Ectodermal cell (in vitro differentiated cells): ENCODE results near the gene GALNT18.

Experiments used
- H3K27ac ChIP-seq: 2 replicates; pipeline ENCODE4 v1.7.0; 2013; ENCODE audit warnings: mild to moderate bottlenecking, low read depth, low read length; ENCODE audit not compliant: insufficient read depth, poor library complexity, severe bottlenecking
- H3K27me3 ChIP-seq: 2 replicates; pipeline ENCODE4 v1.7.0; 2013; ENCODE audit warnings: mild to moderate bottlenecking, low read length; ENCODE audit not compliant: insufficient read depth, control insufficient read depth, poor library complexity, severe bottlenecking
- H3K36me3 ChIP-seq: one replicate; pipeline ENCODE4 v1.7.0; 2013; ENCODE audit warnings: low read length; ENCODE audit not compliant: control insufficient read depth, insufficient read depth
- H3K4me1 ChIP-seq: one replicate; pipeline ENCODE4 v1.7.0; 2013; ENCODE audit warnings: low read length; ENCODE audit not compliant: control insufficient read depth, insufficient read depth
- H3K4me3 ChIP-seq: 2 replicates; pipeline ENCODE4 v1.7.0; 2013; ENCODE audit warnings: low read depth, low read length, control low read depth; ENCODE audit not compliant: insufficient read depth
- H3K9me3 ChIP-seq: 2 replicates; pipeline ENCODE4 v1.7.0; 2013; ENCODE audit warnings: mild to moderate bottlenecking, low read length, moderate library complexity; ENCODE audit not compliant: control insufficient read depth
- whole genome bisulfite sequencing, 2 experiments: methylation state at CpG; one replicate each; pipeline ENCODE4 v1.1.7; 2013; ENCODE audit warnings: missing lambda C conversion rate in 2 of 2; 5-methylcytosine and 5-hydroxymethylcytosine counted together

The GALNT18 gene

GRCh38 chr11:11336664-11337063, 285.1 kb downstream of the GALNT18 start:
- Histone ChIP-seq H3K27ac (no peak overlapping the region), H3K36me3 (no peaks in the 10 kb centered on the region), H3K4me1 (no peaks in the 10 kb centered on the region), H3K9me3 (no peaks in the 10 kb centered on the region), H3K4me3 (no peak overlapping the region), H3K27me3 (no peaks in the 10 kb centered on the region)
- WGBS, 2 experiments, result 92 to 94% methylated on average over 4 of the region's 4 CpGs

- no peaks in the 10 kb centered on the region for H3K4me1 ChIP-seq
- H3K27ac ChIP-seq, result no peak overlapping the region
- H3K9me3 ChIP-seq, result no peaks in the 10 kb centered on the region
- H3K4me3 ChIP-seq, result no peak overlapping the region
- H3K36me3 ChIP-seq, result no peaks in the 10 kb centered on the region
- 58 to 71% methylated on average over 2 of the region's 2 CpGs for WGBS, 2 experiments
- H3K27me3 ChIP-seq, result no peaks in the 10 kb centered on the region
Observed at GRCh38 chr11:11335043-11335442, 286.8 kb downstream of the GALNT18 start.

GRCh38 chr11:11334607-11335006, 287.2 kb downstream of the GALNT18 start:
- H3K27ac ChIP-seq, result no peak overlapping the region
- no peaks in the 10 kb centered on the region for H3K27me3 ChIP-seq
- 78 to 79% methylated on average over 3 to 4 of the region's 4 CpGs for WGBS, 2 experiments
- no peak overlapping the region for H3K4me3 ChIP-seq
- no peaks in the 10 kb centered on the region for H3K4me1 ChIP-seq
- H3K36me3 ChIP-seq, result no peaks in the 10 kb centered on the region
- H3K9me3 ChIP-seq, result no peaks in the 10 kb centered on the region

GRCh38 chr11:11332141-11332710, 289.6 kb downstream of the GALNT18 start:
- Histone ChIP-seq H3K4me1 (no peaks in the 10 kb centered on the region), H3K36me3 (no peaks in the 10 kb centered on the region), H3K27me3 (no peaks in the 10 kb centered on the region), H3K27ac (no peak overlapping the region), H3K9me3 (no peaks in the 10 kb centered on the region), H3K4me3 (no peak overlapping the region)
- 84 to 88% methylated on average over 5 of the region's 5 CpGs for WGBS, 2 experiments

- H3K27ac ChIP-seq, result no peak overlapping the region
- H3K27me3 ChIP-seq, result no peaks in the 10 kb centered on the region
- H3K4me1 ChIP-seq, result no peaks in the 10 kb centered on the region
- WGBS, 2 experiments, result 90 to 93% methylated on average over 4 of the region's 4 CpGs
- H3K9me3 ChIP-seq, result no peaks in the 10 kb centered on the region
- no peaks in the 10 kb centered on the region for H3K36me3 ChIP-seq
- H3K4me3 ChIP-seq, result no peak overlapping the region
Observed at GRCh38 chr11:11329062-11329806, 292.6 kb downstream of the GALNT18 start.

- no peak overlapping the region for H3K4me3 ChIP-seq
- 100% methylated on average over 1 of the region's 1 CpG for WGBS, 2 experiments
Observed at GRCh38 chr11:11324090-11324489, 297.7 kb downstream of the GALNT18 start.

GRCh38 chr11:11322101-11322500, 299.7 kb downstream of the GALNT18 start:
- Histone ChIP-seq H3K36me3 (no peaks in the 10 kb centered on the region), H3K27ac (no peak overlapping the region), H3K27me3 (no peaks in the 10 kb centered on the region), H3K4me1 (no peaks in the 10 kb centered on the region), H3K9me3 (no peaks in the 10 kb centered on the region), H3K4me3 (no peak overlapping the region)

More at GRCh38 chr11:11324090-11324489, 297.7 kb downstream of the GALNT18 start:
- Histone ChIP-seq H3K27ac (no peak overlapping the region), H3K9me3 (no peaks in the 10 kb centered on the region), H3K4me1 (no peaks in the 10 kb centered on the region), H3K36me3 (no peaks in the 10 kb centered on the region), H3K27me3 (no peaks in the 10 kb centered on the region)

- Histone ChIP-seq H3K27ac (no peak overlapping the region), H3K4me3 (no peak overlapping the region), H3K36me3 (no peaks in the 10 kb centered on the region), H3K27me3 (no peaks in the 10 kb centered on the region), H3K9me3 (no peaks in the 10 kb centered on the region), H3K4me1 (no peaks in the 10 kb centered on the region)
- 86 to 94% methylated on average over 2 of the region's 2 CpGs for WGBS, 2 experiments
Observed at GRCh38 chr11:11320825-11321224, 301.0 kb downstream of the GALNT18 start.

- Histone ChIP-seq H3K36me3 (no peaks in the 10 kb centered on the region), H3K4me1 (no peaks in the 10 kb centered on the region), H3K27ac (no peak overlapping the region), H3K27me3 (no peaks in the 10 kb centered on the region), H3K4me3 (no peak overlapping the region), H3K9me3 (no peaks in the 10 kb centered on the region)
- WGBS, 2 experiments, result 92 to 94% methylated on average over 4 of the region's 4 CpGs
Observed at GRCh38 chr11:11318961-11319360, 302.8 kb downstream of the GALNT18 start.

GRCh38 chr11:11318461-11318860, 303.3 kb downstream of the GALNT18 start:
- 94 to 95% methylated on average over 7 of the region's 7 CpGs for WGBS, 2 experiments

More at GRCh38 chr11:11318461-11318860, 303.3 kb downstream of the GALNT18 start:
- no peaks in the 10 kb centered on the region for H3K36me3 ChIP-seq
- no peak overlapping the region for H3K27ac ChIP-seq
- no peaks in the 10 kb centered on the region for H3K27me3 ChIP-seq
- H3K9me3 ChIP-seq, result no peaks in the 10 kb centered on the region
- no peaks in the 10 kb centered on the region for H3K4me1 ChIP-seq
- no peak overlapping the region for H3K4me3 ChIP-seq
